Adipocyte (in vitro differentiated cells): ENCODE measurements around the gene GPM6B.

Experiments
- DNase-seq: peaks from one replicate; pipeline ENCODE4 v3.0.0-alpha.2; 2015; ENCODE audit warnings: low read depth
- H3K27me3 ChIP-seq: replicated peaks from 2 replicates; pipeline ENCODE4 v1.7.0; 2013; ENCODE audit warnings: mild to moderate bottlenecking, low read length, moderate library complexity; ENCODE audit not compliant: control insufficient read depth, insufficient read depth
- H3K36me3 ChIP-seq: 2 replicates; pipeline ENCODE4 v1.7.0; 2013; ENCODE audit warnings: low read length, mild to moderate bottlenecking, moderate library complexity; ENCODE audit not compliant: control insufficient read depth, insufficient read depth, severe bottlenecking
- H3K4me1 ChIP-seq: 2 replicates; pipeline ENCODE4 v1.7.0; 2013; ENCODE audit warnings: mild to moderate bottlenecking, low read length, moderate library complexity; ENCODE audit not compliant: control insufficient read depth, insufficient read depth
- H3K4me3 ChIP-seq: 2 replicates; pipeline ENCODE4 v1.7.0; 2013; ENCODE audit warnings: mild to moderate bottlenecking, low read length, moderate library complexity
- H3K9ac ChIP-seq: 2 replicates; pipeline ENCODE4 v1.7.0; 2013; ENCODE audit warnings: mild to moderate bottlenecking, low read length, moderate library complexity
- H3K9me3 ChIP-seq: 2 replicates; pipeline ENCODE4 v1.7.0; 2013; ENCODE audit warnings: mild to moderate bottlenecking, low read length, moderate library complexity; ENCODE audit not compliant: control insufficient read depth

Gene GPM6B

GRCh38 chrX:13816643-13817627 lies at the start of gene GPM6B:
GPM6B (minus strand) TSS chrX:13817093; CDS start chrX:13816904, 189 bp downstream.
- H3K27me3 ChIP-seq = peaks cover 54% of the 10 kb centered on the region
- no peaks in the 10 kb centered on the region for H3K4me1 ChIP-seq
- H3K9ac ChIP-seq = no peak within 1 kb of the TSS
- DNase-seq = no peak
- H3K9me3 ChIP-seq = no peaks in the 10 kb centered on the region
- no peak within 1 kb of the TSS for H3K4me3 ChIP-seq
- H3K36me3 ChIP-seq = no peaks in the 10 kb centered on the region

- Histone ChIP-seq H3K36me3 (no peaks in the 10 kb centered on the region), H3K9me3 (no peaks in the 10 kb centered on the region), H3K27me3 (peaks cover 12% of the 10 kb centered on the region), H3K4me1 (peaks cover 33% of the 10 kb centered on the region), H3K4me3 (peak overlapping the region; percentile 41), H3K9ac (no peak overlapping the region)
- DNase-seq = peak; percentile 39
These were observed 47.4 kb upstream of the GPM6B start for GRCh38 chrX:13864264-13864663.

- H3K4me3 ChIP-seq = no peak overlapping the region
These were observed 46.4 kb upstream of the GPM6B start for GRCh38 chrX:13863324-13863723.

GRCh38 chrX:13859724-13860123 lies 42.8 kb upstream of the GPM6B start:
- Histone ChIP-seq H3K4me1 (peaks cover 14% of the 10 kb centered on the region), H3K9me3 (no peaks in the 10 kb centered on the region), H3K36me3 (no peaks in the 10 kb centered on the region), H3K9ac (no peak overlapping the region), H3K4me3 (no peak overlapping the region), H3K27me3 (peaks cover 28% of the 10 kb centered on the region)
- no peak for DNase-seq

More at GRCh38 chrX:13863324-13863723, 46.4 kb upstream of the GPM6B start:
- no peak for DNase-seq
- peak overlapping the region; percentile 4 for H3K9ac ChIP-seq
- H3K4me1 ChIP-seq = peaks cover 29% of the 10 kb centered on the region
- peaks cover 22% of the 10 kb centered on the region for H3K27me3 ChIP-seq
- H3K9me3 ChIP-seq = no peaks in the 10 kb centered on the region
- H3K36me3 ChIP-seq = no peaks in the 10 kb centered on the region

- peaks cover 24% of the 10 kb centered on the region for H3K27me3 ChIP-seq
- no peak for DNase-seq
- no peak overlapping the region for H3K4me3 ChIP-seq
- no peaks in the 10 kb centered on the region for H3K4me1 ChIP-seq
- no peaks in the 10 kb centered on the region for H3K9me3 ChIP-seq
- no peak overlapping the region for H3K9ac ChIP-seq
- no peaks in the 10 kb centered on the region for H3K36me3 ChIP-seq
These were observed 40.9 kb upstream of the GPM6B start for GRCh38 chrX:13857804-13858203.

GRCh38 chrX:13855689-13856450 lies 39.0 kb upstream of the GPM6B start:
- H3K4me3 ChIP-seq = no peak overlapping the region
- H3K4me1 ChIP-seq = no peaks in the 10 kb centered on the region
- no peaks in the 10 kb centered on the region for H3K36me3 ChIP-seq
- peak; percentile 9 for DNase-seq
- peaks cover 24% of the 10 kb centered on the region for H3K27me3 ChIP-seq
- H3K9ac ChIP-seq = no peak overlapping the region
- no peaks in the 10 kb centered on the region for H3K9me3 ChIP-seq

- Histone ChIP-seq H3K36me3 (no peaks in the 10 kb centered on the region), H3K9ac (no peak overlapping the region), H3K4me1 (no peaks in the 10 kb centered on the region), H3K27me3 (peaks cover 22% of the 10 kb centered on the region), H3K4me3 (no peak overlapping the region), H3K9me3 (no peaks in the 10 kb centered on the region)
- no peak for DNase-seq
These were observed 37.1 kb upstream of the GPM6B start for GRCh38 chrX:13854003-13854402.

GRCh38 chrX:13852001-13852695 lies 35.3 kb upstream of the GPM6B start:
- DNase-seq = no peak
- Histone ChIP-seq H3K4me3 (no peak overlapping the region), H3K9ac (no peak overlapping the region), H3K4me1 (no peaks in the 10 kb centered on the region), H3K9me3 (no peaks in the 10 kb centered on the region), H3K36me3 (no peaks in the 10 kb centered on the region), H3K27me3 (peaks cover 15% of the 10 kb centered on the region)

- Histone ChIP-seq H3K27me3 (peaks cover 18% of the 10 kb centered on the region), H3K36me3 (no peaks in the 10 kb centered on the region), H3K4me3 (no peak overlapping the region), H3K9ac (no peak overlapping the region), H3K9me3 (peaks cover 3% of the 10 kb centered on the region), H3K4me1 (no peaks in the 10 kb centered on the region)
- DNase-seq = peak; percentile 38
These were observed 29.0 kb upstream of the GPM6B start for GRCh38 chrX:13845721-13846378.

- DNase-seq = no peak
- no peaks in the 10 kb centered on the region for H3K36me3 ChIP-seq
- no peaks in the 10 kb centered on the region for H3K4me1 ChIP-seq
- no peak overlapping the region for H3K9ac ChIP-seq
- H3K4me3 ChIP-seq = no peak overlapping the region
- H3K9me3 ChIP-seq = peaks cover 3% of the 10 kb centered on the region
- peaks cover 25% of the 10 kb centered on the region for H3K27me3 ChIP-seq
These were observed 26.3 kb upstream of the GPM6B start for GRCh38 chrX:13843150-13843721.
